K562 (cell line): ENCODE measurements around the gene BICD1. TPM values are rescaled to one million over a fixed set of nuclear protein-coding genes. Genes with fewer than 3 reads are reported as not detected.

Source experiments
- HMG20A ChIP-seq: fragments of 450-650 bp; formaldehyde crosslinking; conservative IDR thresholded peaks from 2 replicates; pipeline ENCODE4 v1.4.0; 2020; ENCODE audit warnings: mild to moderate bottlenecking, mixed read lengths
- NCOA2 ChIP-seq, 2 experiments: fragments of 450-650 bp; IDR thresholded peaks; 2 replicates each; pipeline ENCODE4 v1.6.1; 2018; ENCODE audit warnings: mild to moderate bottlenecking in 2 of 2, moderate library complexity in 1 of 2; ENCODE audit not compliant: partially characterized antibody in 2 of 2
- REST ChIP-seq, 2 experiments: fragments of 450-650 bp; formaldehyde crosslinking in 1 of 2; IDR thresholded peaks; 2 replicates each; pipeline versions ENCODE4 v1.4.0 to v1.6.1; 2014 to 2020; ENCODE audit warnings: mild to moderate bottlenecking in 2 of 2, borderline replicate concordance in 1 of 2, low read depth in 1 of 2
- SRSF3 ChIP-seq: fragments of 200-400 bp; formaldehyde crosslinking; IDR thresholded peaks from 2 replicates; pipeline ENCODE4 v1.6.1; 2016; ENCODE audit warnings: mild to moderate bottlenecking, low read length, moderate library complexity; ENCODE audit not compliant: insufficient read depth
- polyA plus RNA-seq, 8 experiments: library from polyadenylated mRNA; depleted of rRNA in 4 of 8; stranded (reverse) in 5 of 8; unstranded in 3 of 8; fragments of >200 nt; fragmentation: Nextera tagmentation in 2 of 8; fragmentation: Illumina TruSeq in 1 of 8; extraction: Ambion mirVana in 2 of 8; extraction: Trizol in 1 of 8; gene quantifications; 2 replicates each; pipeline versions ENCODE4 v1.2.1 to v1.2.3, GENCODE V29; 2011 to 2014; ENCODE audit warnings: inconsistent platforms in 1 of 8, missing spikeins in 1 of 8
- total RNA-seq, 7 experiments: library from RNA; depleted of rRNA in 6 of 7; stranded (reverse); fragments of >200 nt in 6 of 7; fragmentation: Illumina TruSeq in 2 of 7; extraction: Trizol in 2 of 7; gene quantifications; 2 replicates each; pipeline versions ENCODE4 v1.2.1 to v1.2.3, GENCODE V29; 2011 to 2021; ENCODE audit warnings: low replicate concordance in 1 of 7

BICD1 gene
- total and polyA plus RNA-seq, 9 of the 15 experiments (the other 6 are each of a cell fraction or from before 2014, with no cell fraction given), result 3.5 to 21.1 (median 12.5) TPM

DNA sequence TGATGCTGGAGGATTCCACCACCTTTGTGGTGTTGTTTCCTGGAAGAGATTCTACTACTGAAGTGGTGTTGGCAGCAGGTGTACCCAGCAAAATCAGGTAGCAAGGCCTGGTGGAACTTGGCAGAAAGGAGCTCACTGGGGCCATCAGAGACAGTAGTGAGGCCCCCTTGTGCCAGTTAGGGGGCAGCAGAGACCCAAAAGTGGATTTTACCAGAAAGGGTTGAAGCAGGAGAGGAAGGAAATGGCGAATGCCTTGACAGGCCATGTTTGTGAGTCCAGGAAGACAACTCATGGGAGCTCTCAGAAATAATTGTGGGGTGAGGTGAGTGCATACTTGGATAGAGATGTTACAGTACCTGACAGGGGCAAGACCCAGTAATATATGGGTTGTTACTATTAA, 155.0 kb downstream of the BICD1 start (continued):
- TF ChIP-seq REST (IDR thresholded peaks at IDR 0.05; ENCODE audit: borderline replicate concordance) (peak; percentile 18; the same call in 1 of the 2 replicates), REST (CRISPR knock-in tag; IDR thresholded peaks at IDR 0.05; ENCODE audit: low read depth) (no peak), HMG20A (no peak), SRSF3 (no peak), NCOA2 (IDR thresholded peaks at IDR 0.05; ENCODE audit: partially characterized antibody in 2 of 2) (no peak)
